ENCODE results near the gene GRB2.
"Not testable (repeated sequence)": the region's sequence is repeated elsewhere in the genome, so short reads cannot be mapped to it uniquely, and the experiment has no call there.

The GRB2 gene

GRCh38 chr17:75348386-75349012 is 57.0 kb downstream of the GRB2 start:
- no peak for DNase-seq

DNA sequence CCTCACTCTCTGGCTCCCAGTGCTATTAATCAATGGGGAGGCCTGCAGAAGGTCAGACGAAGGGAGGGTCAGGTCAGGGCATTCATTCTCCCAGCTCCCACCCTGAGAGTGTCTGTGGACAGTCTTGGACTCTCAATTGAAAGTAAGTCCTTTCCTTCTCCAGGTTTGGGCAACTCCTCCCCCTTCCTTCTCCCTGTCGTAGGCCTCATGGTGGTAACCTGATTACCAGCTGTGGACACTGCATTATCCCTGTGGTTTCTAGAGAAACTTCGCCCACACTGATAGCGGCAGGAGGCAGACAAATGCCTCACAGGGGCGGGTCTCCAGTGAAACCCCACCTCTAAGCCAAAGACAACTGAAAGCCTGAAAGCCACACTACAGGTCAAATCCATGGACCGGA is 58.6 kb downstream of the GRB2 start:
- DNase-seq, result no peak

DNA sequence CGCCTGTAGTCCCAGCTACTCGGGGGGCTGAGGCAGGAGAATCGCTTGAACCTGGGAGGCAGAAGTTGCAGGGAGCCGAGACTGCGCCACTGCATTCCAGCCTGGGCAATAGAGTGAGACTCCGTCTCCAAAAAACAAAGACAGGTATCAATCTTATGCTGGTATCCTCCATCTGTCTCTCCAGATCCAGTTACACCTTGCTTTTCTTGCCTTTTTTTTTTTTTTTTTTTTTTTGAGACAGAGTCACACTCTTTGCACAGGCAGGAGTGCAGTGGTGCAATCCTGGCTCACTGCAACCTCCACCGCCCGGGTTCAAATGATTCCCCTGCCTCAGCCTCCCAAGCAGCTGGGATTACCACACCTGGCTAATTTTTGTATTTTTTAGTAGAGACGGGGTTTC is 59.1 kb downstream of the GRB2 start:
- not testable (repeated sequence) for DNase-seq

DNA sequence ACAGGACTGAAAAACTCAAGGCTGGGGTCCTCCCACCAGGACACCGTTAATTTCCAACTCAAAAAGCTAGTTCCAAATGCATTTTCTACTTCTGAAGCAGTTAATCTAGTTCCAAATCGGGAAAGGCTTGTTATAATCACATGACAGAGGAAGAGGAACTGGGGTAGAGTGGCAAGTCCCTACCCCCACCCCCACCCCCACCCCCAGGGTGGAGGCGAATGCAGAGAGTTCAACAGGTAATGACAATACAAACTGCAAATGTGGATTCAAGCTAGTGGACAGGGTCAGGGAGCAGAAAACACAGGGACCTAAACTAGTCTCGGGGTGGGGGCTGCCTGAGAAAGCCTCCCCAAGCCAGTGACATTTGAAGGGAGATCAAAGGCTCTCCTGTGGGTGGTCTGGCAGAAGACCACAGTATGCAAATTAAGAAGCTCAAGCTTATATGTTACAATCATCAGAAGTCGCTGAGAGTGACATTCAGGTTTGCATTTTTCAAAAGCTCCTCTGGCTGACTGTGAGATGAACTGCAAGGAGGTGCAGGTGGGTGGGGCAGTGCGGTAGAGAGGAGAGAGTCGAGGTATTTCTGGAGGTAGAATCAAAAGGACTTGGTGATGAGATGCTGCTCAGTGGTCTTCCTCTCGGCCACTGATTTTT is 59.8 kb downstream of the GRB2 start:
- DNase-seq, result no peak

GRCh38 chr17:75344666-75345065 is 60.8 kb downstream of the GRB2 start:
- DNase-seq, result no peak

GRCh38 chr17:75342996-75343395 is 62.5 kb downstream of the GRB2 start:
- no peak for DNase-seq

DNA sequence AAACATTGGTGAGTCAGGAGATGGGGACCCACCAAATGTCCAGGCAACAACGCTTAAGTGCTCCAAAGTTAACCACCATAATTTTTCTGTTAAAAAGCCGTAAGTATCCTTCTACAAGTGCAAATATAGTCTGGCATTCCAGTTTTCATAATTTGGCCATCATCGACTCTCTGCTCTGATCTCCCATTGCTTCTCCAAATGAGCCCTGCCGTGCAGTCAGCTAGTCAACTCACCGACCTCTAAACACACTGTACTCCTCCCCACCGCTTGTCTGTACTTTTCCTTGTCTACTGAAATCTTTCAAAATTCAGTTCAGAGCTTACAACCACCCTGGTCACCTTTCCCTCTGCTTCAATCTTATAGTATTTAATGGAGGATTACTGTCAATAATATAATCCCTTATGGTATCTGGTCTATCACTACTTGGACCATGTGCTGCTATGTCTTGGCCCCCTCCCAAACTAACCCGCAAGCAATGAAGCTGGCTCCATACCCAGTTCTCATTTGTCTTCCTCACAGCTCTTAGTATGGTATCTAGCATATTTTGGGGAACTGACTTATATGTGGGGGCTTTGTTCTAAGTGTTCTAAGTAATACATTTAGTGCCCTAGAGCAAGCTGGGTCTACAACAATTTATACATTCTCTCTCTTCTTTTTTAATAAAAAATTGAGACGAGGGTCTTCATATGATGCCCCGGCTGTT is 63.5 kb downstream of the GRB2 start:
- DNase-seq, result no peak

- DNase-seq, result no peak
These were observed 64.8 kb downstream of the GRB2 start for GRCh38 chr17:75340631-75341030.

DNA sequence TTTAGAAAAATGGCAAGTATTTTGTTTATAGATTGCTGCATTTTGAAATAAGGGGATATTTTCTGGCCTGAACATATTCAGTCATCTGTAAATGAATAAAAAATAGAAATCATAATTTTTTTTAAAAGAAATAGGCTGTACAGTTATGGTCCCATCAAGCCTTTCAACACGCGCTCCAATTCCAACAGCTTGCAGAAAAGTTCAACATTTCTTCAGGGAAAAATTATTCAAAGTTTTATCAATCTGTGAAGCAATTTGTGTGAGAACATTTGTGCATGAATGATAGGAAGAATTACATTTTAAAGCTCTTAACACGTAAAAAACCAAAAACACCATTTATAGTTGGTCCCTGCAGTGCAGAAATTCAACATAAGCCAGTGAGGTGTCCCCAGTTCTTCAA is 65.5 kb downstream of the GRB2 start:
- DNase-seq, result no peak

DNA sequence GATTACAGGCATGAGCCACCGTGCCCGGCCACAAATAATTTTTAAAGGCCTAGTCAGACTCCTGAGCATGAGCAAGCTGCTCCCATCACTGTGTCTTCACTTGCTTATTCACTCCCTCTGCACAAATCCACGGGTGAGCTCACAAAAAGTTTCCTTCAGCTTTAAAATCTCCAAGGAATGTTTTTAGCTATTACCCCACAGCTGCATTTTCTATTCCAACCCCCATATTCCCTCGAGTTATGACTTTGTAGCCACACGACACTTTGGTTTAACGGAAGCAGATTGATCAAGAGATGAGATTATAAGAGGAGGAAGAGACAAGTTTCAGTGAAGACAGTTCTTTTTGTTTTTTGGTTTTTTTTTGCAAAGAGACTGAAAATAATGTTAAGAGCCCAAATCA is 67.1 kb downstream of the GRB2 start:
- DNase-seq, result no peak

GRCh38 chr17:75335315-75335714 is 70.2 kb downstream of the GRB2 start:
- no peak for DNase-seq

DNA sequence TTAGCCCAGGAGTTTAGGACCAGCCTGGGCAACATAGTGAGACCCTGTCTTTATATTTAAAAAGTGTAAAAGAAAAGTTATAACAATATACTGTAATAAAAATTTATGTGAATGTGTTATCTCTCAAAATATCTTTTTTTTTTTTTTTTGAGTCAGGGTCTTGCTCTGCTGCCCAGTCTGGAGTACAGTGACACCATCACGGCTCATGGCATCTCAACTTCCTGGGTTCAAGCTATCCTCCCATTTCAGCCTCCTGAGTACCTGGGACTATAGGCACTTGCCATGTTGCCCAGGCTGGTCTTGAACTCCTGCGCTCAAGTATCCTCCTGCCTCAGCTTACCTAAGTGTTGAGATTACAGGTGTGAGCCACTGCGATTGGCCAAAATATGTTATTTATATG is 70.8 kb downstream of the GRB2 start:
- DNase-seq, result no peak

- no peak for DNase-seq
These were observed 73.8 kb downstream of the GRB2 start for GRCh38 chr17:75331671-75332070.

DNA sequence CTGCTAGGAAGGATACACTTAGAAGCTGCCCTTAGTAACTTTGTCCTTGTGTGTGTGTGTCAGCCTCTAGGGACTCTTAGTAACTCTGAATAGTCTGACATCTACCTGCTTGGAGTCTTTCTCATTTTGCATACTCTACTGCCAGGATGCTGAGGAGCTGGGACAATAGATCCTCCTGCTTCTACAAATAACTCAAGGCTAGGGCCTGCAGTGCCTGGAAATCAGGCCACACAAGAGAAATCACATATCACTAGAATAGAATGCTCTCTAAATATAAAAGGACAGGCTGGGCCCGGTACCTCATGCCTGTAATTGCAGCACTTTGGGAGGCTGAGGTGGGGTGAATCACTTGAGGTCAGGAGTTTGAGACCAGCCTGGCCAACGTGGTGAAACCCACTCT is 77.7 kb downstream of the GRB2 start:
- DNase-seq, result no peak

GRCh38 chr17:75326226-75326848 is 79.1 kb downstream of the GRB2 start:
- no peak for DNase-seq

GRCh38 chr17:75325827-75326225 is 79.7 kb downstream of the GRB2 start:
- no peak for DNase-seq

GRCh38 chr17:75325348-75325747 is 80.1 kb downstream of the GRB2 start:
- DNase-seq, result no peak

- DNase-seq, result no peak
These were observed 84.0 kb downstream of the GRB2 start for GRCh38 chr17:75321506-75321905.

- DNase-seq, result no peak
These were observed 85.4 kb downstream of the GRB2 start for GRCh38 chr17:75319904-75320691.

GRCh38 chr17:75318615-75319222 is 86.8 kb downstream of the GRB2 start:
- DNase-seq, result no peak

DNA sequence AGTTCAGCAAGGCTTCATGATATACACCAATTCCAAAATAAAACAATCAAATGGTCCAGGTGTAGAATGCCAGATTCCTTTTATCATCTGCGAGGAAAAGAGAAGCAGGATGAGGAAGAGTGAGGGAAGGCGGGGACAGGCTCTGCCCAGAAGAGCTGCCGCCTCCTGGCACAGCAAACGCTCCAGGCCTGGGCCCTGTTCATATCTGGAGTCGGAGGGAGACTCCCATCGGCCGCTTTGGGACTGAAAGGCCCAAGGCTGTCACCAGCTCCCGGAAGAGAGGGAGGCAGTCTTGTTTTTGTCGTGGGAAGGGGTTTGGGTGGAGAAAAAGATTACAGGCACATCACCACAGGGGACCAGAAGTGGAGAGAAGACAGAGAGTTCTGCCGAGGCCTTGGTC is 87.3 kb downstream of the GRB2 start:
- no peak for DNase-seq

DNA sequence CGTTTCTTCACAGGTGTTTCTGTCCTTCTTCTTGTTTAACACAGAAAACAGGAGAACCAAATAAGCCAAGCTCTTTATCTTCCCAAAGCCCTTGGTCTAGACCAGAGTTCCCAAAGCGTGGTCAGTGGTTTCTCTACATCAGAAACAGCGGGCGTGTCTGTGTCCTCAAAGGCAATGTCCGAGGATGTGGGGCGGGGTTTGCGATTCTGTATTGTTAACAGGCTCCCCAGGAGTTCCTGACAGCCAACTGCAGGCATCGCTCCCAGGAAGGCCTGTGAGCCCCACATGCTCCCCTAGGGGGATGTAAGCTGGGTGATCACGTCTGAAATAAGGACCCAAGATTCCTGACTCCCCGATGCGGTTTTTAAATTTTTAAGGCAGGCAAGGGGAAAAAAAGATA is 87.8 kb downstream of the GRB2 start:
- no peak for DNase-seq

DNA sequence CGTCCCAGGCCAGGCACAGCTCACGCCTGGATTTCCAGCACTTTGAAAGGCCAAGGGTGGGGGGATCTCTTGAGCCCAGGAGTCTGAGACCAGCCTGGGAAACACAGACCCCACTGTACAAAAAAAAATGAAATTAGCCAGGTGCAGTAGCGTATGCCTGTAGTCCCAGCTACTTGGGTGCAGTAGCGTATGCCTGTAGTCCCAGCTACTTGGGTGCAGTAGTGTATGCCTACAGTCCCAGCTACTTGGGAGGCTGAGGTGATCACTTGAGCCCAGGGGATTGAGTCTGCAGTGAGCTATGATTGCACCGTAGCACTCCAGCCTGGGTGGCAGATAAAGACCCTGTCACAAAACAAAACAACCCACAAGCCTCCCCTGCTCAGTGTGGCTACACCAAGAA is 89.2 kb downstream of the GRB2 start:
- no peak for DNase-seq

All from cortex of kidney (tissue), 1 donor.